NCI-H2107 treated with DMSO at 0.1 percent for 48 hours (cell line): ENCODE measurements around the gene POU6F2.
"Not testable (repeated sequence)": the region's sequence is repeated elsewhere in the genome, so short reads cannot be mapped to it uniquely, and the experiment has no call there.

Experiments
- DNase-seq: peaks from one replicate; lab custom pipeline; 2025; ENCODE audit not compliant: unreplicated experiment; lab: John Stamatoyannopoulos, UW

Gene POU6F2

DNA sequence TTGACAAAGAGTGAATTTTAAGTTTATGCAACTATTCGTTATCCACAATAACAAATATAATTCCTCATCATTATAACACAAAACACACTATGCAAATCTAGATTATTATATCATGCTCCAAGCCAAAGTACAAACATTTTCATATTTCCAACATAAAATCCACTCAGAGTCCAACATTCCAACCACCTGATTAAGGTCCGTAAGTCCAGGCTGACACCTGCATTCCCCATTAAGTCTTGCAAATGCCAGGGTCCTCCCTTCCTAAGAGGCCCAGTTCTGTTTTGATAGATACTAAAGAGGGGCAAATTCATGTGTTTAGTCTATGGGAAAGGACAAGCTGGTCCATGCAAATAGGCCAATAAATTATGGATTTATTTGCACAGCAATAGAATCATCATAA, 206.1 kb downstream of the POU6F2 start:
- no peak for DNase-seq

DNA sequence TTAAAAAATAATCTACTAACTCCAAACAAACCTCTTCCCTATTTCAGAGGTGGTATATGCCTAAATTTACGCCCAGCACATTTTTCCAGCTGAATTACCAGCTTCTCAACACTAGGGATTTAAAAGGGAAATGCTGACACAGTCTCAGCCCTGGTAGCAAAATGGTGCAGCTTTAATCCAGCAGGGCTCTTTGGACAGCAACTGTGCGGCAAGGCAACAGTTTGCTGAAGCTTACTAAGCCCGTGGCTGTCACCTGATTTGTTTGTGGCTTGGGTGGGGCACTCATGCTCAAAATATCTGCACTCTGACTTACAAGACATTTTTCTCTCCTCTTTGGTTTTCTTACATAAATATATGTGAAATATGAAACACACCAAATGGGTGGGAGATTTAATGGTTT, 206.7 kb downstream of the POU6F2 start:
- DNase-seq: no peak

DNA sequence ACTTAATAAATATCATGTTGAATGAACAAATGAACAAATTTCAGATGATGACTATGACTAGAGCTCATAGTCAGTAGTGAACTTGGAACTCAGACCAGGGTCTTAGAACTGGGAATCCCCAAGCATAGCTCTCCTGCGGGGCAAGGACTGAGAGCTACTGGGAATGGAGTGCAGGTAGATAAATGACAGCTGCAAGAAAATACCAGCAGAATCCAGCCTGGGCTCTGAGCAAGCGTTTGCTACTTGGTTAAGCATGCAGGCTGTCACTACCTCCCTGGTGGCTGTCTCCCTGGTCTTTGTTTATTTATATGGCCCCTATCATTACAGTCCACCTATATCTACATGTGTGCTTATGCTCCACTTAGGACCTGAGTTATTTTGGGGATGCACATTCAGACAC, 208.4 kb downstream of the POU6F2 start:
- no peak for DNase-seq

DNA sequence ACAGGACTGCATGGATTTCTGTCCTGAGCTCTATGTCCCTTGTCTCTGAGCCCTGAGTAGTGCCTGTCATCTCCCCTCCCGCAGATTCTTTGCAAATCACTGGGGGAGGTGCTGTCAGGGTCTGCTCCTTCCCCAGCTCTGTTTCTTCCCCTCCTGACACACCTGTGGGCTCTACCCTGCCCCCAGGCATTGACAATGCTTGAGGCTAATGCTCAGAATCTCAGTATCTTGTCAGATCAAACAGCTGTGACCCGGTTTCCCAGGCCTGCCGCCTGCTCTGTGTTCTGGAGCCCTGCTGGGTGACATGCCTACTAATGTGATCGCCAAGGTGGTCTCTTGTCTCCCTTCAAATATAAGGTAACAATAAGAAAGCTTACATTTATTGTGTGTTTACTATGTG, 209.0 kb downstream of the POU6F2 start:
- no peak for DNase-seq

DNA sequence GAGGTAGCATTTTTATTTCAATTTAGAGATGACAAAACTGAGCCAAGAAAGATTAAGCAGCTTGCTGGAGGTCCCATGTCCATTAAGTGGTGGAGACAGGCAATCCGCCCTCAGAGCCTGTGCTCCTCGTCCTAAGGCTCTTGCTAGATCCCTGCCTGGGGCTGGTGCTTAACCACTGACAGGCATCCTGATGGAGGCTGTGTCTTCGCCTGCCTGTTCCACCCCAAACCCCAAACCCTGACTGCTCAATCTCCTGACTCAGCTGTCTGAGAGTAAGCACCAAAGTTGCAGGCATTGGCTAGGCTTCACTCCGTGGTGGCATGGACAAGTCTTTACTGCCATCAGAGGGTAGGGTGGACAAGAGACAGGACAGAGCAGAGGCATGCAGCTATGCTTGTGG, 209.4 kb downstream of the POU6F2 start:
- no peak for DNase-seq

DNA sequence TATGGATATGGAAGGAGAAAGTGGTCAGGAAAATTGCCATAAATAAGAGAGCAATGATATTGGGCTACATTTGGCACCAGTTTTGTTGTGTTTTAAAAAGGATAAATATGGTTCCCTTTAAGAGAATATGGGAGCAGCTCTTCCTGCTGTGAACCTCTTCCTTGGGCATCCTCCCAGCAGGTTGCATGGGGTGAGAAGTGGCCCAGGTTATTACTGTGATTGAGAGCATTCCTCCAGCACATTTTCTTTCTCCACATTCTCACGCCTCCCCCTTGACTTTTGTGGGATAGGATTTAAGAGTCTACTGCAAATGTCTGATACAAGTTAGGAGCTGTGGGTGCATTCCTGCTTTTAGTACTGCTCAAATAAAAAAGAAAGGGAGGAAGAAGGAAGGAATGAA, 214.8 kb downstream of the POU6F2 start:
- no peak for DNase-seq

DNA sequence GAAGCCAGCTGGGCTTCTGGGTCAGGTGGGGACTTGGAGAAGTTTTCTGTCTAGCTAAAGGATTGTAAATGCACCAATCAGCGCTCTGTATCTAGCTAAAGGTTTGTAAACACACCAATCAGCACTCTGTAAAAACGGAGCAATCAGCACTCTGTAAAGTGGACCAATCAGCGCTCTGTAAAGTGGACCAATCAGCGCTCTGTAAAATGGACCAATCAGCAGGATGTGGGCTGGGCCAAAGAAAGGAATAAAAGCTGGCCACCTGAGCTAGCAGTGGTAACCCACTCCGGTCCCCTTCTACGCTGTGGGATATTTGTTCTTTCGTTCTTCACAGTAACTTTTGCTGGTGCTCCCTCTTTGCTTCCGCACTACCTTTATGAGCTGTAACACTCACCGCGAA, 216.7 kb downstream of the POU6F2 start:
- DNase-seq: not testable (repeated sequence)

DNA sequence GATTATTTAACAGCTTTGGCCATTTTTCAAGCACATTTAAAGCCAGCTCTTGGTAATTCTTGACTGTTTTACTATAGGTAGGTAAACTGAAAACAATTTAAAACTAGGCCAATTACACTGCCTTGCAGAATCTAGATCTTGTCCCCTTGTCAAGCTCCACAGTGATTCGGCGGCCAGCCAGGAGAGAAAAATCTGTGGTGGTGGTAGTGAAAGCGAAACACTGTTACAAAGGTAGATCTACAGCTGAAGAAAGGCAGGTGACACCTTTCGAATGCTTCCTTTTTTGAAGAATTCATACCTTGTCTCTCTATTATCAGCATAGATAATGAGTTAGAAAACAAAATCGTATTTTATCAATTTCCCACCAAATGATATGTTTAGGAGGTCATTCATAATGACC, 218.3 kb downstream of the POU6F2 start:
- DNase-seq: no peak

DNA sequence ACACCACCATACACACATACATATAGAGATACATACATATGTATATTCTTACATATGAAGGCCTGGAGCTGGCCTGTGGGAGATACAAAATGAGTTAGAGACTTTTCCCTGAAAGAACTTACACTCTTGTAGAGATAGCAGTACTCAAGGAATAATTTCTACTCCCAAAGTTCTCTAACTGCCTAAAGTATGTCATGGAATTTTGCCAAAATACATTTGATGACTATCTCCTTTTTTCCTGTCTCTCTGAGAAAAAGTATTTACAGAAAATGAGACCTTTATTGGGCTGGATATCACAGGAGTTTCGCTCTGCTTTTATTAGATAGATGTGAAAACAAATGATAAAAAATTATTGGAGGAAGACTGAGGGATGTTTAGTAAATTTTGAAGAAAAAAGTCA, 220.1 kb downstream of the POU6F2 start:
- no peak for DNase-seq

DNA sequence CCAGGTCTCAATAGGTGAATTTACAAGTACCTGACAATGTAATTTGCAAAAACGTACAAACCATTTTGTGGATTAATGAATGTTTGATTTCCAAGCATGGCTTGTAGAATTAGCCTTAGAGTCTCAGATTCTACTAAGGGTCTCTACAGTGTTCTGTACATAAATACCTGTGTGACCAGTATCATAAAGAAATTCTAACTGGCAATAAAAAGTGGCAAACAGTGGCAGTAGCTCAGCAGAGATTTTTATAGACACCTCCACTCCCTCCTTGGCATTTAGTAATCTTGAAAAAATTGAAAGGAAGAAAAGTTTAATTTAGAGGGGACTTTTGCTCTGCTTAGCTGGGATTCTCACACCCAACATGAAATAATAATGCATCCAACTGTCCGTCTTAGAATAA, 220.8 kb downstream of the POU6F2 start:
- no peak for DNase-seq

DNA sequence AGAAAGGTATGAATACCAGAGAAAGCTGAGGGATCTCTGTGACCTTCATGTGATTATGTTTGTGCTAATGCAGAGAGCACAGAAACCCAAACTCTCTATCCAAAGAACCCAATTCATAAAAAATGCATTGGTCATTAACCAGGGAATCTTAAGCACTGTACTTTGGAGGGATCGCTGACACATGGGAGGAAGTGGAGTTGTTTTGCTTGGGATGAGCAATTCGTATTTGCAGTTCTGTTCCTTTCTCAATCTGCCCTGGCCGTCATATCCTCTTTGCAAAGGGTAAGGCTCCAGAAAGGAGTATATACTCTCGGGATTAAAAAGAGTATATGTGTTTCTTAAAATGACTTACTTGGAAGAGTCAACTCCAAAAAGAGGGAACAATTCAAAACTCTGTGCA, 221.3 kb downstream of the POU6F2 start:
- no peak for DNase-seq

DNA sequence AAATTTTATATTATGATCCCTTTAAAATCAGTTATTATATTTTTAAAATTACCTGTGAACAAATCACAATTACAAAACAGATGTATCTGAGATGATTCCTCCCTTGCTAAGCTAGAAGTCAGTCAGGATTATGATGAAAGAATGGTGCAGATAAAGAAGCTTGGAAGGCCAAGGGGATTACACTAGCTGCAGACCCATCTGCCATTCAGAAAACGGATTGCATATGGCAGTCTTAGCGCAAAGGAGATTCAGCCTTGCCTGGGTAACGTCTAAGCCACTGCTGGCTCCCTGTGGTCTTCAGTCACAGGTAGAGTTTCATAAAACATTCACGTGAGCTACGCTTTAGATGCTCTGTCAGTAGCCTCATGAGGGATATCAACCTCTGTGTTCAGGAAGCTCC, 222.2 kb downstream of the POU6F2 start:
- no peak for DNase-seq

DNA sequence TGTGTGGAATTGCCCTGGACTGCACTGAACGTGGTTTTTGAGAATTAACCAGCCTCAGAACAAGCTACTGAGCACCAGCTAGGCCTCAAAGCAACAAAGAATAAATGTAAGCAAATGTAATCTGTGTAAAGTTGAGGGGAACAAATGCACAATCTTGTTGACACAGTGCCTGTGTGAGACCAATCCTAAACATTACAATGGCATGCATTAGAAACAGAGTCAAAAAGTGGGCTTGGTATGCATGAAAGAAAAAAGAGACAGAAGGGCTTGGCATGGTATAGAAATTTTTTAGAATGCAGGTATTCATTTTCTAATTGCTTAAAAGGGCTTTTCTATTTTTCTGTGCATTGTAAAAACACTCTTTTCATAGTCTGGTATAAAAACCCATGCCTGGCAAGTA, 224.3 kb downstream of the POU6F2 start:
- DNase-seq: no peak

DNA sequence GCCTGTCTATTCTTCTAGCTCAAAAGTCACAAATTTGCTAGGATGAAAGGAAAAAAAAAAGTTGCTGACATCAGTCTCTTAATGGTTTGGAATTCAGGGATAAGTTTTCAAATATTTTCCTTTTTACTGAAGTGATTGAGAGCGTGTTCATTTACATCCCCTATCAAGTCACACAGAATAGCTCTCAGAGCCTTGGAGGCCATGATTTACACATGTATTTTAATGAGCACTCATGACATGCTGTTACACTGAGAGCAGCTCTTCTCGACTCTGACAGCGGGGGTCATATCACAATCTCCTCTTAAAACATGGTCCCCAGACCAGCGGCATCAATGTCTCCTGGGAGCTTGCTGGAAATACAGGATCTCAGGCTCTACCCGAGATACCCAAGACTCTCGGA, 232.7 kb downstream of the POU6F2 start:
- DNase-seq: no peak

DNA sequence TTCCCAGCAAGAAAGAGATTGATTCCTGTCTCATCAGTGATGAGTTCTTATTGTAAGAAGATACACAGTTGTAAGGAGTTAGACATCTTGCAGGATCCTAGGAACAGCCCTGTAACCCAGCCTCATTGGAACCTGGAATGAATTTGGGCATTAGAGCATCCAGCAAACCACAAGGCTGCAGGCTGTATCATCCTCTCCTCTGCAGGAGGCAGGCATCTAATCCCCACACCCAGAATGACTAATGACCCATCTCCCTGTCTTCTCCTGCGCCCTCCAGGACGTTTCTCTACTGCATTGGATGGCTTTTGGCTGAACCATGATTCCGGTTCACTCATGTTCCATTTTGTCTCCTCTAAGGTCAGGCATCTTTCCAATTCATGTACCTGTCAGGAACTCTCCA, 233.9 kb downstream of the POU6F2 start:
- no peak for DNase-seq

DNA sequence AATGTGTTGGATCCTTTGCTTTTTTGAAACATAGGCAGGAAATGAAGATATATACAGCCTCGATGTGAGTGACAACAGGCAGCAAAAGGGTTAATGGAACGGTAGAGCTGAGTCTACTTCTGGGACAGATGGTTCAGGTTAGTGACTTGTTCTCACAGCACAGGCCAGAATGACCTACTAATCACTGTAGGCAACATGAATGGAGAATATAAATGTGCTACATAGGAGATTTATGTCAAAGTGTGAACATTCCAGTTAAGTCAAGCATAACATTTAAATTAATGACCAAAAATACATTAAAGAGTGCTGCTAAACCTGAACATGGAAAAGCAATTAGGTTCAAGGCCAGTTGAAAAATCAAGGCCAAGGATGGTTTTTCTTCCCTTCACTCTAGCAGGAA, 235.2 kb downstream of the POU6F2 start:
- no peak for DNase-seq

DNA sequence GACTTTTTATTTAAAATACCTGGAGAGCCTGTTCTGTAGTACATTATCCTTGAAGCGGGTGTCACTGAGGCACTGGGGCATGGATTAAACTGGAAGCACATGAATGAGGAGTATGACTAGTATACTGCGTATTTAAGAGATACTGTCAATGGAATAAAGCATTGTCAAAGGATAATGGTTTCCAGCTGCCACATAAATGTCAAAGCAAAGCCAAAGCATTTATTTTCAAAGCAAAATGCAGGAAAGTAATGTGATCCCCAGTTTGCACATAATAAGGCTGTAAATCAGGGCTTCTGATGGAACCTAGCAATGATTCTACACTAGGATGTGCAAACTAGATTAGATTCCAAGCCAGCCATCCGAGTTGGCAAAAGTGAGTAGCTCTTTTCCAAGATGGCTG, 240.1 kb downstream of the POU6F2 start:
- no peak for DNase-seq

DNA sequence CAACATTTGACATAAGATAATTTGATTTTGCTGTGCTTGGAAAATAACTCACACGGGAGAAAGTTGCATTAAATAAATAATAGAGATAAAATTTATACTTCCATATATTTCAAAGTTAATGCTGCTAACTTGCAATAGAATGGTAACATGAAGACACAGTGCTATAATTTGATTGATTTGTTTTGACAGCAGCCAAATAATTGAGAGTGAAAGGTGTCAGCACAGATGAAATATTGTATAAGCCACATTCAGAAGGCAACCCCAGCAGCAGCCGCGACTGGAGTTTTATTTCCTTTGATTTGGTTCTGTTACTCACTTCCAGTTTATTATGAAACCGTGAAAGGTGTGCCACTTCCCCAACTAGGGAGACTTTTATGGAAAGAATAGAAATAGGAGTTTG, 242.2 kb downstream of the POU6F2 start:
- DNase-seq: no peak

DNA sequence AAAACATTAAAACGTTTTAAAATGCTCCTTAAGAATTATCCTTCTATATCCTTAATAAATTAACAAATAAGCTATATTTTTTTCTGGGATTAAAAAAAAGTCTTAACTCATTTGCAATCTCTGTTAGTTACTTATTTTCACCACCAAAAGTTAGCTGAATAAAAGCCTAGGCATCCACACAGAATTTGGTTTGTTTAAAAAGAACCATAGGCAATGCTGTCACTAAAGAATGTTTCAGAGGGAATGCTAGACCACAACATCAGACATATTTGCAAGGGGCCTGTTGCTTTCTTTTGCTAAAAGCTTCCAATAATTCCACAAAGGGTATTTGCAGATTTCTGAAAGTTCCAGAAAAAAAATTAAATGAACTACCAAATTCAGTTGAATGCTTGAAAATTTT, 244.2 kb downstream of the POU6F2 start:
- DNase-seq: no peak

DNA sequence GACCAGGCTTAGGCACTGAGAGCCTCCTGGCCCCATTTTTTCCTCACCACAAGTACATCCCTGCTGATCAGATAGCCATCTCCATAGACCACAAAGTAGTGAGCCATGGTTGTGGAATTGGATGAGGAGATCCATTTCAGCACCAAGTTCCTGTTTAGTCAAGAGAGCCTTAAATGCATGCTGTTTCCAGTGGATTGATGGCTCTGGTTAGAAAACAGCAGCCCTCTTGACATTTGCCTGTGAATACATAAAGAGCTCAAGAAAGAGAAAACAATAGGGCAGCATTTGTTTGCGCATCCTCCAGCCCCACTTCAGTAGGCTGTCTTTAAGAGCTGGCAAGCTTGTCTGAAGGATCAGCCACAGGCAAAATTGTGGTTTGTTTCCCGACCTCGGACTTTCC, 251.2 kb downstream of the POU6F2 start:
- DNase-seq: peak; percentile 79

DNA sequence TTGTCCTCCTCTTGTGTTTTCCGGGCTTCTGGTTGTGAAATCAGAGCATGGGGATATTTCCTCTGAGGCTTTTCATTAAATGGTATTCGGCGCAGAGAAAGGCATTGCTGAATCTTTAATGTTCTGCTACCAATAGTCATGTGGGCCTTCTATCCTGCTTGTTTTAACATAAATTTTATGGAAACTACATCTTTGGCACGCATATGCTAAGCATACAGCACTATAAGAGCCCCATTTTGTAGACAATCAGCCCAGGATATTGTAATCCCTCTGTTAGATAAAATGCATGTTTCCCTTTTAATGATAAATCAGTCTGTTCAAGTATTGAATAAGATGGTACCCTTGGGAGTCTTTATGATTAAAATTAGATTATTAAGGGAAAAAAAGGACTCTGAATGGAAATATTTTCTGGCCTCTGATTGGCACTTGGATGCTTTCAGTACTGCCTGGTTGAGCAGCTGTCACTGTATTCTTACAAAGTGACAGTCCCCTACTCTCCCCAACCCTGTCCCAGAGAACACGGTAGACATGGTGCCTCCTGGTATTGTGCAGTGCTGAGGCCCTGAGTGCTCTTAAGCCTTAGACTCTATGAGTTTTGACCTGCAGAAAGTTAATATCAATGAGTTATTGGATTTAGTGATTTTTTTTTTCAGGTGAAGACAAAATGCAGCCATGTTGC, 256.3 kb downstream of the POU6F2 start:
- no peak for DNase-seq

DNA sequence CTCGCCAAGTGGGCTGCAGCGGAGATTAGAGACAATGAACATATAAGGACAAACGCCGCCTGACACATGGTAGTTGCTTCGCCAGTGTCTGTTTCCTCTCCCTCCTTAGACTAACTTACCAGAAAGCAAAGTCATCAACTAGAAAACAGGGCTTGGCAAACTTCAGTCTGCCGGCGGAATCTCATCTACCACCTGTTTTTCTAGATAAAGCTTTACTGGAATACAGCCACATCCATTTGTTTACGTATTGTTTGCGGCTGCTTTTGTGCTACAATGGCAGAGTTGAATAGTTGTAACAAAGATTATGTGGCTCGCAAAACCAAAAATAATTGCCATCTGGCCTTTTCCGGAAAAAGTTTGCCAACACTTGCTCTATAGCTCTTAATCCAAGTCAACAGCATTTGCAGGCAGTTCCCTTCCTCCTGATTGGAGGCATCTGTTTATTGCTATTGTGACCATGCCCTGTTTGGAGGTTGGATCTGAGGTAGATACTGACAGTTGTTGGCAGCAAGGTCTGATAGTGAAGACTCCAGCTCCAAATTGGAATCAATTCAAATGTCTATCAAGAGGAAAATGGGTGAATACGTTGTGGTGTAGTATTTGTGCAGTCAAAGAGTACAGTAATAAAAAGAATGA, 260.6 kb downstream of the POU6F2 start:
- DNase-seq: peak; percentile 35

DNA sequence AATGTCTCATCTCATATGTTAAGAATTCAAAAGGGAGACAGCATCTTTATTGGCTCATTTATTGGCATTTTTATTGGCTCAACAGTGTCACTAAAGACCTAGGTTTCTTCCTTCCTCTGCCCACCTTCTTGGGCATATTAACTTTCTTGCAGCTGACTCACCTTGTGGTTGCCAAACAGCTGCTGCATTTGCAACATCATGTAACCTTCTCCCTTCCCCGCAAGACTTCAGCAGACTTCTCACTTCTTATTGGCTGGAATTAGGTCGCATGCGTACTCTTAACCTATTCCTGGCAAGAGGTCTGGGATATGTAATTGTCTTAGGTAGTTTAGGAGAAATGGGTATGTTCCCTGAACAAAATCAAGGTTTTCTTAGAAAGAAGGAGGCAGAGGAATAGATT, 263.2 kb downstream of the POU6F2 start:
- DNase-seq: no peak
